GM21717 (cell line): ENCODE data around the gene SLC26A1.

ENCODE experiments used
- ATAC-seq: cut with Tn5 transposase; IDR thresholded peaks from one replicate; pipeline ENCODE4 v1.9.1; 2021; ENCODE audit warnings: mild to moderate bottlenecking, moderate library complexity; ENCODE audit not compliant: unreplicated experiment

SLC26A1 gene

GRCh38 chr4:966266-967112, 26.7 kb downstream of the SLC26A1 start:
- ATAC-seq: no peak

DNA sequence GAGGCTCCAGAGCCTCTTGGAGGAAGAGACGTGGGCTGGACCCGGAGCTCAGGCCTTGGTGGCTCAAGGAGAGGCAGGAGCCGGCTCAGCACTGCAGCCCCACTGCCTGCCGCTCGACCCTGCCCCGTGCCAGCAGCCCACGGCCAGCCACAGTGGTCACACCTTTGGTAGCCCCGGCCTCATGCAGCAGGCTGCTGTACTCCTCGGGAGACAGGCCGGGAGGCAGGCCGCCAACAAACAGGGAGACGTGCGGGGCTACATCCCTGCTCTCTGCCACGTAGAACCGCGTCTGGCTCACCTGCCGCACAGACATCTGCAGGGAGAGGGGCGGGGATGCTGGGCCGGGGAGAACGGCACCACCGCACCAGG, 27.5 kb downstream of the SLC26A1 start:
- no peak for ATAC-seq

DNA sequence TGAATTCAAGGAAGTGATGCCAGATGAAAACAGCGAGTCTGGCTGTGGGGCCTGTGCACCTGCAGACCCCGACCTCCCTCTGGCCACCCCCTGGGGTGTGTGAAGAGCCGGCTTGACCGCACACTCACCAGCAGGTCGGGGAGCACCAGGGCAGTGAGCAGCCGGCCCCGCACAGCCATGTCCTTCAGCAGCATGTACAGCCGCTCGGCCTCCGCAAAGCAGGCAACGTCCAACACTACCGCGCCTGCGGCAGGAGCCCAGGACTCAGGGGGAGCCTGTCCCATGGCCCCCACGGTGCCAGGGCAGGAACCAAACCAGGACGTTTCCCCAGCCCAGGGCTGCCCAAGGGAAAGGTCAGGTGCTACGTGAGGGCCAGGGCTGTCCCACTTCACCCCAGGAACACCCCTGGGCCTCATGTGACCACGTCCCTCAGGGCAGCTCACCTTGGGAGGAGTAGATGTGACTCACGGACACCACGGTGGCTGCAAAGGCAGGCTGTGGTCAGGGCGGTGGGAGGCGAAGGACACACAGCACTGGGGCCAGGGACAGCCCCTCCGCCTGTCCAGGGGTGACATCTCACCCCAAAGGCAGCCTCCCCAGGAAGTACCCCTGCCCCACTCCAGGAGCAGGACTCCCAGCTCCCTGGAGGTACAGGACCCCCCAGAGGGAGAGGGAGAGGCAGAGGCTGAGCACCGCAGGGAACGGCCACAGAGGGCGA, 28.0 kb downstream of the SLC26A1 start:
- no peak for ATAC-seq

DNA sequence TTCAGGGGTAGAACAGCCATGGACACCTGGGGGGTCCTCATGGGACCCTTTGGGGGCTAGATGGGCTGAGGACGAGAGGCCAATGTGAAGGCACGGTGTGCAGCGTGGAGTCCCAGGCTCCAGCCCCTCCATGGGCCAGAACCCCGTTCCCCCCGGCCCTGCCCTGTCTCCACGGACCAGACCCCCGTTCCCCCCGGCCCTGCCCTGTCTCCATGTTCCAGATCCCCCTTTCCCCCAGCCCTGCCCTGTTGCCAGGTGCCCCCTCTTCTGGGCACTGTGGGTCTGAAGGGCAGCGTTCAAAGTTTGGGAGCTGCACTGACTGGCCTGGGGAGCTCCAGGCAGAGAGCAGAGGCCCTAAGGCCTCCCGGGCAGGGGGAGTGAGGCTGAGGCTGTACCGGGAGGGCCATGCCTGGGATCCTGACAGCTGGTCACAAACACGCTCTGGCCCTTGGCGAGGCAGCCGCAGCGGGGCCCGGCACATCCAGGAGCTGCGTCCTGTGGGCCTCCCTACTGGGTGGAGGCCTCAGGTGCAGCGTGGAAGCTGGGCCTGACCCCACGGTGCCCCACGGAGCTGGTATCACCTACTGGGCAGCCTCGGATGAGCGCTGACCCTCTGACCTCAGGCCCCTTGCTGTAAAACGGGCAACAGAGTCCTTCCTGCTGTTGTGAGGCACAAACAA, 28.7 kb downstream of the SLC26A1 start:
- ATAC-seq: no peak

DNA sequence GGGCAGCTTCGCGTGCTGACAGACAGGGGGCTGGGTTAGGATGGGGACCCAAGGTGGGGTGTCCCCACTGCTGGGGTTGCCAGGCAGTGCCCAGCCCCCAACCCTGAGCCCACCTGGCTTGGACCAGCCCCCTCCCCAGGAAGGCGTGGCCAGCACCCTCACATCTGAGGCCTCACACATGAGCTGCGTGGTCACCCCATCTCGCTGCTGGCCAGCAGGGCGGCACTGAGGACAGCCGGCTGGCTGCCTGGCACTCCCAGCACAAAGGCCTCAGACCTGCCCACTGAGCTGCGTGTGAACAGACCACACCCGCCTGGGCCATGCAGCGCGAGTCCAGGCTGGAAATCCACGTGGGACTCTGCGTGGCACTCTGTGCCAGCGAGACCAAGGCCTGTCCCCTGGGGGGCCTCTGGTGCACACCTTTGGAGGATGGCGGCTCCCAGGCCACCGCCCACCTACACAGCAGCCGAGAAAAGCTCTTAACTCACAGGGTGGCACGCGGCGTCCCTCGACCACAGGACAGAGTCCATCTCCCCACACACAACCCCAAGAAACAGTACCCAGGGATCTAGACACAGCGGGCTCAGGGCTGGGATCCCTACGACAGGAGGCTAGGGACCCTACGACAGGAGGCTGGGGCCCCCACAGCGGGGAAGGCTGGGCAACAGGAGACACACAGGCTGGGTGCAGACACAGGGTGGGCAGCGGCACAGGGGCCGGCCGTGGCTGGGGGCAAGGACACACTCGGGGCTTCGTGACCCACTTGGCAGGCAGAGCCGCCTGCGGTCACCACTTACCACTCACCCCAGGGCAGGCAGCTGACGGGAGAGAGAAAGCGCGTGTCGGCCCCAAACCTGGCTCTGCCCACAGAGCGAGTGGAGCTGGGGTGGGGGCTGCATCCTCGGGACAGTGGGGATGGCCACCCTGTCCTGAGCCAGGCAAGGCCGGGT, 29.7 kb downstream of the SLC26A1 start:
- ATAC-seq: no peak

DNA sequence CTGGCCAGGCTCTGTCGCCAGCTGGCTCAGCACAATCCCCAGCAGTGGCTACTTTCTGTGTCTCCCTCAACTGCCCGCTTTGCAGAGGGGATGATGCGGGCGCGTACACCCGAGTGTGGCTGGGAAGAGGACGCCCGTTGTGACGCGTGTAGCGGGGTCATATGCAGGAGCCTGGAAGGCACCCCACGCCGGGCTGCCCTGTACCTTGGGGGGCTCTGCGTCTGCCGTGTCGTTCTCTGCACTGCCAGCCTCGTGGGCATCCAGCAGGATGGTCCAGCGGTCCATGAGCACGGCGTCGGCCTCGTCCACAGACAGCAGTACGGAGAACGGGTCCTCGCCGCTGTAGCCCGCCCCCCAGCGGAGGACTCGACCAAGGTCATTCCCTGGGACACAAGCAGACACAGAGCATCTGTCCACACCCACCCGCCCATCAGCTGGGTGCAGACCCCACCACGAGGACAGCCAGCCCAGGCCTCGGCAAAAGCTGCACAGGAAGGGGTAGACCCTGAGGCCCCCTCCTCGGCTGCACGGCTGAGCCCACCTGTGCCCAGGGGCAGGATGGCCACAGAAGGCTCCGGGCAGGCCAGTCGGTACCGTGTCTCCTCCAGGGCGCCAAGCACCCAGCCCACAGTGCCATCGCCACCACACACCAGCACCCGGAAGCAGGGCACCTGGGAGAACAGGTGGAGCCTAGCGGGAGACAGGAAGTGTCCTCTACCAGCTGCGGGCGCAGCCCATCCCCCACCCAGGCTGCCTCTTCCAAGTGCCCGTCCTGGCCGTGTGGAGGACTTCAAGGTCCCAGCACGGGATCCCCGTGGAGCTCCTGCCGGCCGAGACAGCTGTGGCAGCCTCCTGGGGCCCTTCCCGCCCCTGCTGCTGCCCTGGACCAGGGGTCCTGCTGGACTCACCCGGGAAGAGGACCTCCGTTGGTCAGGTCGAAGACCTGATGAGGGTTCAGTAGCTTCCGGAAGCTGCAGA, 30.7 kb downstream of the SLC26A1 start:
- no peak for ATAC-seq

- no peak for ATAC-seq
These were observed 31.6 kb downstream of the SLC26A1 start for GRCh38 chr4:961351-962230.

DNA sequence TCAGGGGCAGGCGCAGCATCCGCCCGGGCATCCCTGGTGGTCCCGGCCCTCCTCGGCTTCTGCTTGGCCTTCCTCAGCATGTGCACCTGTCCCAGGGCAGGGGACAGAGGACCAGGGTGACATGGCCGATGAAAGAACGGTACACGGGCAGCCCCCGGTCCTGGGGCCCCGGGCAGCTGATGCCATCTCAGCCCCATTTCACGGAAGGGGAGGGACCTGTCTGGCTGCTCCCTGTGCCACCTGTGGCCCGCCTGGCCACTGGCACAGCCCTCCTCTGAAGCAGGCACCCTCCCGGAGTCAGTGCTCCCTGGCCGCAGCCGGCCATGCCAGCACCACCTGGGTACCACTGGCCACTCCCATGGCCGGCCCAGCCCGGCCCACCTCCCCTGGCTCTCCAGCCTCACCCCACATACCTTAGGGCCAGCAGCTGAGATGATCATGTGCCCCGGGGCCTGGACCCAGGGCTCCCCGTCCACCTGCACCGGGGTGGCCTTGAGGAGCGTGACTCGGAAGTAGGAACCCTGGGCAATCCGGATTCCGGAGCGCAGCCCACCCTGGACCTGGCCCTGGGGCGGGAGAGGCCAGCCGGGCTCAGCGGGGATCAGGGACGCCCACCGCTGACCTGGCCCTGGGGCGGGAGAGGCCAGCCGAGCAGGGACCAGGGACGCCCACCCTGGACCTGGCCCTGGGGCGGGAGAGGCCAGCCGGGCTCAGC, 32.4 kb downstream of the SLC26A1 start:
- ATAC-seq: no peak

DNA sequence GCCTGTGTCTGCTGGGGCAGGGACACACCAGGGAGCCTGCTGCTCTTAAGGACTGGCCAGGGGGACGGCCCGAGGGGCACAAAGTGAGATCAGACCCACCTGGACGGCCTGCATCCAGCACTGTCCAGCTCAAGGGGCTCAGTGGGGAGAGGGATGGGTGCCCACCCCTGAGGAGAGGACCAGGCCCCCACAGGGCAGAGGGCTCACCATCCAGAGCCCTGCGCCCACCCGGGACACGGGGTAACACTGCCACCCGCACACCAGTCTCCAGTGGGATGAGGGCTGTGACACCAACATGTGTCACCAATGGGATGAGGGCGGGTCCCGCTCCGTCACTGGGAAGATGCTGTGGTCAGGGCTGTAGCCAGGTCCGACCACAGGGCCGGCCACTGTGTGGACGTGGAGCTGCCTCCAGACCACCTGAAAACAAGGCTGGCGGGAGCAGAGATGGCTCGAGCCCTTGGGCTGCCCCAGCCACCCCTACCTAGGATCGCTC, 33.0 kb downstream of the SLC26A1 start:
- no peak for ATAC-seq

DNA sequence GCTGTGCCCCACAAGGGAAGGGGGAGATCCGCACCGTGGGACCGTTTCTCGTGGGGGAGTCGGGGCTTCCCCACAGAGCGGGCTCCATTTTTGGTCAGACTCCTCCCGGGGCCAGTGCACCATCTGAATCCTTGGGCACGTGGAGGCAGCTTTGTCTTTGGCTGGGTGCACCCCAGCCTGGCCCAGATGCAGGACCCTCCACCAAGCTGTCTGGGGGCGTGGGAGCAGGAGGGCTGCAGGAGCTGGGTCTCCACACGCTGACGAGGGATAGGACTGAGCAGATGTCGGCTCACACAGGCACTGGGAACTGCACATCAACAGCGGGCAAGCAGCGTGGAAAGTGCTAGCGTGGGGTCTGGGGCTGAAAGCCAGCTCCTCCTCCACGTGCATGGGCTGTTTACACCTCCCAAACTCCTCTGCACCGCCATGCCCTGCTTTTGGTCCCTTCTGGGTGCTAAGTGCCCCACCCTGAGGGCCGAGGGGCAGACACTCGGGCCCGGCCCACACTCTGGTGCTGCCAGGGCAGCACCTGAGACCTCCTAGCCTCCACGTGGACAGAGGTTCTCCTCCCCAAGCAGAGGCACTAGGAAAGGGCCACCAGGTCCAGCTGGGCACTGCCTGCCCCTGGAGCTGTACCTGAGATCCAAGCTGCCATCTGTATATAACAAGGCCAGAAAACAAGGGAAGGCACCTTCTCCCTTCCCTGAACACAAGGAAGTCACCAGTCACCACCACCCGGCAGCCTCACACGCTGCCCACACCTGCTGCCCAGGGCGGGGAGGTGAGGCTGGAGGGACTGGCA, 33.7 kb downstream of the SLC26A1 start:
- ATAC-seq: no peak

GRCh38 chr4:958696-959337, 34.4 kb downstream of the SLC26A1 start:
- no peak for ATAC-seq

DNA sequence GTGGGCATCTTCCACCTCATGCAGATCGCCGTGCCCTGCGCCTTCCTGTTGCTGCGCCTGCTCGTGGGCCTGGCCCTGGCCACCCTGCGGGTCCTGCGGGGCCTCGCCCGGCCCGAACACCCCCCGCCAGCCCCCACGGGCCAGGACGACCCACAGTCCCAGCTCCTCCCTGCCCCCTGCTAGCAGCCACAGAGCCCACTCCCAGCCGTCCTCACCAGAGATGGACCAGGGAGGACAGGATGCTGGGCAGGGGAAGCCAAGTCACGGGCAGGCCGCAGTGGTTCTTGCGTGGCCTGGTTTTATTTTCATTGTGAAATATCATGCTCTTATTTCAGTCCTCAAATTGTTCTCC, 34.9 kb downstream of the SLC26A1 start:
- ATAC-seq: no peak

DNA sequence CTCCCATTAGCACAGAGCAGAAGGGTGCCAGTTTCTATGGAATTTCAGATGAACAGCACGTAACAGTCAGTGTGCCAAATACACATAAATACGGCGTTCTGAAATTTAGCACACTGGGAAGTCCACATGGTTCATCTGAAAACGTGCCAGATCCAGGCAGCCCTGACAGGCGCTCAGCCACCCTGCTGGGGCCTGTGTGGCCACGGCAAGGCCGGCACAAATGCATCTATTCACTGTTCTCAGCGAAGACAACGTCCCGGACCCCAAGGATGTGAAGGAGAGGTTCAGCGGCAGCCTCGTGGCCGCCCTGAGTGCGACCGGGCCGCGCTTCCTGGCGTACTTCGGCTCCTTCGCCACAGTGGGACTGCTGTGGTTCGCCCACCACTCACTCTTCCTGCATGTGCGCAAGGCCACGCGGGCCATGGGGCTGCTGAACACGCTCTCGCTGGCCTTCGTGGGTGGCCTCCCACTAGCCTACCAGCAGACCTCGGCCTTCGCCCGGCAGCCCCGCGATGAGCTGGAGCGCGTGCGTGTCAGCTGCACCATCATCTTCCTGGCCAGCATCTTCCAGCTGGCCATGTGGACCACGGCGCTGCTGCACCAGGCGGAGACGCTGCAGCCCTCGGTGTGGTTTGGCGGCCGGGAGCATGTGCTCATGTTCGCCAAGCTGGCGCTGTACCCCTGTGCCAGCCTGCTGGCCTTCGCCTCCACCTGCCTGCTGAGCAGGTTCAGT, 35.5 kb downstream of the SLC26A1 start:
- no peak for ATAC-seq

DNA sequence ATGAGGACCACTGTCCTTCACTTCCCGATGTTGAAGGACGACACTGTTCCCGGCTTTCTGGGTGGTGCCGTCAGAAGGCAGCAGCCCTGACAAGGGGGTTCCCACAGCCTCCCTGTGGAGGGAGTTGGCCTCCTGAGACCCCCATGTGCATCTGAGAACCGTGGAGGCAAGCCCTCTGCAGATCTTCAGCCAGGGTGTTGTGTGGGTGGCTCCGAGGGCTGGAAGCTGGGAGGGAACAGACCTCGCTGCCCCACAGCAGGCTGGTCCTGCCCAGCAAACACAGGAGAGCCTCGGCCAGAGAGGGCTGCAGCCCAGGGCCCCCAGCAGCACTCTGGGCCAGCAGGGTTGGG, 36.0 kb downstream of the SLC26A1 start:
- ATAC-seq: no peak

DNA sequence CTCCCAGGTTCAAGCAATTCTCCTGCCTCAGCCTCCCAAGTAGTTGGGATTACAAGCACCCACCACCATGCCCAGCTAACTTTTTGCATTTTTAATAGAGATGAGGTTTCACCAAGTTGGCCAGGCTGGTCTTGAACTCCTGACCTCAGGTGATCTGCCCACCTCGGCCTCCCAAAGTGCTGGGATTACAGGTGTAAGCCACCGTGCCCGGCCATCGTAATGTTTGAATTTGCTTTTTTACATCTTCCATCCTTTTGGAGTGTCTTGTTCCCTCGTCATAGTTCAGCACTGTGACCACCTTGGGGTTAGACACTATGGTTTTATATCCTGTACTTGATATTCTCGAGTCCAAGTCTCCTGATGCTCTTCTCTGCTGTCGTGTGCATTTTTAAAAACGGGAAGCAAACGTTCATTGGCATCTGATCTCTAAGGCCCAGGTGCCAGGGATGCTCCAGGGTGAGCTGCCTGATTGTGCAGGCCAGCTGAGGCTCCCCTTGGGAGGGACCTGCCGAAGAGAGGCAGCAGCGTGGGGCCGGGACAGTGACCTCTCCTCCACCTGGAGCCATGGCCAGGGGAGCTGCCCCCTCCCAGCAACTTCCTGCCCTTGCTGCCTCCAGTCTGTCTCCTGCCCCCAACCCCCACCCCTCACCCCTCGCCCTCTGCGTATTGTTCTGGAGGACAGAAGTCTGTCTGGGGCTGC, 36.5 kb downstream of the SLC26A1 start:
- ATAC-seq: no peak
